GM23248 (cell line): ENCODE data around the gene KIRREL2.

ENCODE experiments used
- EZH2 ChIP-seq: fragments of 200-600 bp; sonication (generic); IDR thresholded peaks from 2 replicates; pipeline ENCODE4 v1.6.1; 2018; ENCODE audit warnings: antibody characterized with exemption, mild to moderate bottlenecking; ENCODE audit not compliant: insufficient read depth, poor library complexity, severe bottlenecking
- EZH2phosphoT487 ChIP-seq: fragments of 200-600 bp; sonication (generic); IDR thresholded peaks from 2 replicates; pipeline ENCODE4 v1.6.1; 2018; ENCODE audit warnings: antibody characterized with exemption, moderate library complexity, mild to moderate bottlenecking, low read depth; ENCODE audit not compliant: insufficient read depth

DNA sequence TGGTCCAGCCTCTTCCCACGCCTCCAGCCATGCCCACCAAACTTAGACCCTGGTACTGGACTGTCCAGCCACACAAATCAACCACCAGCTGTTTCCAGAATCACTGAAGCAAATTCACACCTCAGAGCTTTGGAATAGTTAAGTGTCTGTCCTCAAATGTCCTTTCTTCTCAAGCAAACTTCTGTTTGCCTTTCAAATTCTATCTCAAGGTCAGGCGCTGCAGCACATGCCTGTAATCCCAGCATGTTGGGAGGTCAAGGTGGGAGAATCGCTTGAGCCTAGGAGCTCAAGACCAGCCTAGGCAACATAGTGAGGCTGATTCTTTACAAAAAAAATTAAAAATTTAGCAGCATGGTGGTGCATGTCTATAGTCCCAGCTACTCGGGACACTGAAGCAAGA lies 24.7 kb upstream of the KIRREL2 start:
- TF ChIP-seq EZH2 = no peak
- no peak for TF ChIP-seq EZH2phosphoT487
